Epidermal melanocyte (primary cell): ENCODE results near the gene BRD4.

Experiments
- DNase-seq: peaks from one replicate; pipeline ENCODE4 v3.0.0; 2011; ENCODE audit warnings: low spot score; ENCODE audit not compliant: insufficient read length

The BRD4 gene

GRCh38 chr19:15291089-15291488 is 41.2 kb downstream of the BRD4 start:
- DNase-seq = no peak

- DNase-seq = no peak
Measured at GRCh38 chr19:15290166-15290565, 42.2 kb downstream of the BRD4 start.

- no peak for DNase-seq
Measured at GRCh38 chr19:15289673-15290072, 42.7 kb downstream of the BRD4 start.

- peak; percentile 71 for DNase-seq
Measured at GRCh38 chr19:15288146-15288963, 44.0 kb downstream of the BRD4 start.

- DNase-seq = no peak
Measured at GRCh38 chr19:15287496-15287895, 44.8 kb downstream of the BRD4 start.

GRCh38 chr19:15286688-15287365 is 45.5 kb downstream of the BRD4 start:
- no peak for DNase-seq

GRCh38 chr19:15285896-15286591 is 46.3 kb downstream of the BRD4 start:
- DNase-seq = no peak

- no peak for DNase-seq
Measured at GRCh38 chr19:15284896-15285295, 47.4 kb downstream of the BRD4 start.

- no peak for DNase-seq
Measured at GRCh38 chr19:15284091-15284490, 48.2 kb downstream of the BRD4 start.

- no peak for DNase-seq
Measured at GRCh38 chr19:15283141-15283883, 49.0 kb downstream of the BRD4 start.

- DNase-seq = no peak
Measured at GRCh38 chr19:15282311-15282705, 50.0 kb downstream of the BRD4 start.

- no peak for DNase-seq
Measured at GRCh38 chr19:15280915-15281683, 51.2 kb downstream of the BRD4 start.

GRCh38 chr19:15280048-15280725 is 52.2 kb downstream of the BRD4 start:
- DNase-seq = peak; percentile 50

GRCh38 chr19:15279326-15279904 is 52.9 kb downstream of the BRD4 start:
- no peak for DNase-seq

- no peak for DNase-seq
Measured at GRCh38 chr19:15276620-15277215, 55.6 kb downstream of the BRD4 start.

- no peak for DNase-seq
Measured at GRCh38 chr19:15274477-15274876, 57.9 kb downstream of the BRD4 start.

- DNase-seq = no peak
Measured at GRCh38 chr19:15269806-15270205, 62.5 kb downstream of the BRD4 start.

GRCh38 chr19:15268928-15269253 is 63.4 kb downstream of the BRD4 start:
- no peak for DNase-seq

- no peak for DNase-seq
Measured at GRCh38 chr19:15268192-15268927, 64.0 kb downstream of the BRD4 start.
